K562 (cell line): ENCODE data around the gene CMTR1. TPM values are rescaled to one million over a fixed set of nuclear protein-coding genes. Genes with fewer than 3 reads are reported as not detected.

Experiments
- ATAC-seq: fragments of 200-7000 bp; cut with Tn5 transposase; 3 replicates; pipeline ENCODE4 v1.9.1; 2020; ENCODE audit warnings: moderate library complexity
- BruUV-seq: library from RNA; stranded (reverse); fragments of 400-500 nt; replicated peaks from 2 replicates; lab custom pipeline; 2021; lab: Mats Ljungman, UMichigan
- CTCF ChIA-PET: fragments of 300-600 bp; formaldehyde crosslinking; extraction: SDS; loops from one replicate; lab custom pipeline; 2021; ENCODE audit warnings: low intra/inter-chr PET ratio; lab: Yijun Ruan, JAX
- POLR2A ChIA-PET: fragments of 300-600, 350-650 bp; sonication (Branson Sonifier 250); formaldehyde crosslinking; extraction: SDS; loops from one replicate; lab custom pipeline; 2021; ENCODE audit warnings: antibody characterized with exemption, inconsistent platforms; lab: Yijun Ruan, JAX
- DNase-seq, 4 experiments: peaks; one replicate each; pipeline versions ENCODE4 v3.0.0 to v3.0.0-alpha.2; 2011 to 2018; ENCODE audit warnings: low spot score in 3 of 4, mixed read lengths in 3 of 4; ENCODE audit errors: extremely low read depth in 1 of 4
- FAIRE-seq: peaks from 2 replicates; lab custom pipeline; 2011; peaks lifted over from hg19 to GRCh38; lab: Jason Lieb, UNC
- H2AFZ ChIP-seq: 2 replicates; pipeline ENCODE4 v1.6.0; 2011; ENCODE audit warnings: low read depth, low read length, control low read depth, inconsistent platforms
- H3K27ac ChIP-seq: fragments of 200-600 bp; 3 replicates; pipeline ENCODE4 v1.8.0; 2011; ENCODE audit warnings: low read depth, mild to moderate bottlenecking, control low read depth, inconsistent platforms, low read length, moderate library complexity, mixed read lengths; ENCODE audit errors: extremely low read depth
- H3K27me3 ChIP-seq, 2 experiments: fragments of 300-600 bp in 1 of 2; 2 replicates in 1 of 2; 3 replicates in 1 of 2; pipeline versions ENCODE4 v1.6.0 to v1.8.0; 2011; ENCODE audit warnings: inconsistent platforms in 2 of 2, low read length in 2 of 2, mild to moderate bottlenecking in 1 of 2, mixed read lengths in 1 of 2, moderate library complexity in 1 of 2; ENCODE audit not compliant: control insufficient read depth in 2 of 2, insufficient read depth in 2 of 2
- H3K36me3 ChIP-seq: fragments of 300-600 bp; 3 replicates; pipeline ENCODE4 v1.8.0; 2011; ENCODE audit warnings: mild to moderate bottlenecking, low read length, inconsistent platforms; ENCODE audit not compliant: control insufficient read depth, insufficient read depth
- H3K4me1 ChIP-seq, 2 experiments: fragments of 200-600 bp in 1 of 2; replicated peaks in 1 of 2; 2 replicates in 1 of 2; 3 replicates in 1 of 2; pipeline versions ENCODE4 v1.5.1 to v1.8.0; 2011; ENCODE audit warnings: inconsistent platforms in 2 of 2, low read length in 2 of 2, mild to moderate bottlenecking in 1 of 2, mixed read lengths in 1 of 2, moderate library complexity in 1 of 2; ENCODE audit not compliant: control insufficient read depth in 2 of 2, insufficient read depth in 2 of 2
- H3K4me2 ChIP-seq: 2 replicates; pipeline ENCODE4 v1.6.1; 2011; ENCODE audit warnings: low read length, control low read depth, inconsistent platforms, mixed read lengths; ENCODE audit not compliant: insufficient read depth
- H3K4me3 ChIP-seq: fragments of 200-600 bp; sonication (generic), shearing (Covaris generic); 2 replicates; pipeline ENCODE4 v1.5.1; 2016; ENCODE audit warnings: control low read depth, inconsistent platforms
- H3K79me2 ChIP-seq: fragments of 200-600 bp; 3 replicates; pipeline ENCODE4 v1.8.0; 2011; ENCODE audit warnings: low read length, inconsistent platforms; ENCODE audit not compliant: control insufficient read depth, insufficient read depth
- H3K9ac ChIP-seq, 2 experiments: 2 replicates each; pipeline versions ENCODE4 v1.6.0 to v1.6.1; 2011; ENCODE audit warnings: low read depth in 2 of 2, low read length in 2 of 2, control low read depth in 1 of 2, inconsistent platforms in 1 of 2, mild to moderate bottlenecking in 1 of 2, mixed read lengths in 1 of 2; ENCODE audit not compliant: insufficient read depth in 1 of 2
- H3K9me1 ChIP-seq: one replicate; pipeline ENCODE4 v1.6.0; 2011; ENCODE audit warnings: inconsistent platforms, mild to moderate bottlenecking, low read length, moderate library complexity; ENCODE audit not compliant: control insufficient read depth, insufficient read depth
- H3K9me3 ChIP-seq: replicated peaks from 2 replicates; pipeline ENCODE4 v1.5.1; 2011; ENCODE audit warnings: low read depth, low read length, inconsistent platforms; ENCODE audit not compliant: control insufficient read depth, insufficient read depth
- H4K20me1 ChIP-seq: replicated peaks from 2 replicates; pipeline ENCODE4 v1.6.1; 2011; ENCODE audit warnings: low read length, inconsistent platforms, mixed read lengths; ENCODE audit not compliant: control insufficient read depth, insufficient read depth
- ATF3 ChIP-seq, 2 experiments: fragments of 450-650 bp in 1 of 2; sonication (generic) in 1 of 2; formaldehyde crosslinking in 1 of 2; IDR thresholded peaks in 1 of 2; conservative IDR thresholded peaks in 1 of 2; 2 replicates each; pipeline versions ENCODE4 v1.6.1 to v1.8.1; 2016 to 2023; ENCODE audit warnings: mild to moderate bottlenecking in 2 of 2, moderate library complexity in 2 of 2, inconsistent platforms in 1 of 2, missing genetic modification reagents in 1 of 2
- CBFA2T3 ChIP-seq: fragments of 450-650 bp; IDR thresholded peaks from 2 replicates; pipeline ENCODE4 v1.6.1; 2017
- CXXC5 ChIP-seq: fragments of 250-450 bp; sonication (Bioruptor Pico); IDR thresholded peaks from 2 replicates; pipeline ENCODE4 v1.8.0; 2022; ENCODE audit warnings: inconsistent platforms, mild to moderate bottlenecking, moderate library complexity
- DNMT1 ChIP-seq: fragments of 450-650 bp; IDR thresholded peaks from 2 replicates; pipeline ENCODE4 v1.6.1; 2016; ENCODE audit warnings: antibody characterized with exemption, mild to moderate bottlenecking
- DPF2 ChIP-seq: fragments of 450-650 bp; IDR thresholded peaks from 2 replicates; pipeline ENCODE4 v1.6.1; 2016
- HDAC2 ChIP-seq: fragments of 450-650 bp; IDR thresholded peaks from 2 replicates; pipeline ENCODE4 v1.6.1; 2016; ENCODE audit warnings: mild to moderate bottlenecking
- L3MBTL2 ChIP-seq: fragments of 450-650 bp; IDR thresholded peaks from 2 replicates; pipeline ENCODE4 v1.6.1; 2016; ENCODE audit warnings: mild to moderate bottlenecking, moderate library complexity
- MEIS2 ChIP-seq: fragments of 450-650 bp; IDR thresholded peaks from 2 replicates; pipeline ENCODE4 v1.6.1; 2014; ENCODE audit warnings: mild to moderate bottlenecking; ENCODE audit not compliant: partially characterized antibody
- PPARD ChIP-seq: fragments of 250-450 bp; sonication (Bioruptor Pico); IDR thresholded peaks from 2 replicates; pipeline ENCODE4 v1.8.0; 2022; ENCODE audit warnings: inconsistent platforms, mild to moderate bottlenecking, moderate library complexity
- RAD21 ChIP-seq, 2 experiments: fragments of 250-450 bp in 1 of 2; fragments of 450-650 bp in 1 of 2; sonication (Bioruptor Pico) in 1 of 2; formaldehyde crosslinking in 1 of 2; IDR thresholded peaks in 1 of 2; conservative IDR thresholded peaks in 1 of 2; 2 replicates each; pipeline versions ENCODE4 v1.4.0 to v1.8.0; 2020 to 2022; ENCODE audit warnings: mild to moderate bottlenecking in 2 of 2, moderate library complexity in 1 of 2
- RBM25 ChIP-seq: fragments of 200-400 bp; formaldehyde crosslinking; IDR thresholded peaks from 2 replicates; pipeline ENCODE4 v1.6.1; 2018; ENCODE audit warnings: low read length, low read depth, moderate library complexity; ENCODE audit not compliant: severe bottlenecking
- ZC3H4 ChIP-seq: sonication (generic); formaldehyde crosslinking; IDR thresholded peaks from 2 replicates; pipeline ENCODE4 v1.9.0; 2021; ENCODE audit warnings: missing genetic modification reagents, borderline replicate concordance
- ZEB2 ChIP-seq: fragments of 450-650 bp; IDR thresholded peaks from 2 replicates; pipeline ENCODE4 v1.6.1; 2016
- ZNF778 ChIP-seq: fragments of 450-650 bp; formaldehyde crosslinking; IDR thresholded peaks from 2 replicates; pipeline ENCODE4 v1.4.0; 2020; ENCODE audit warnings: mild to moderate bottlenecking, moderate library complexity
- WGBS: fragments of 100-300 bp; shearing (Covaris generic); methylation state at CpG from one replicate; pipeline ENCODE4 v1.1.6; 2016; ENCODE audit warnings: low coverage, mixed read lengths; ENCODE audit not compliant: insufficient coverage; ENCODE audit errors: missing lambda C conversion rate; 5-methylcytosine and 5-hydroxymethylcytosine counted together
- in situ Hi-C: fragments of 300-500 bp; cut with MboI; formaldehyde crosslinking; loops from 4 replicates; pipeline ENCODE4 v1.15.0; 2018; ENCODE audit warnings: inconsistent platforms, mixed read lengths
- intact Hi-C: fragments of 100-400 bp; cut with micrococcal nuclease; formaldehyde crosslinking; loops from 2 replicates; pipeline ENCODE4 v1.14.2; 2022
- polyA plus RNA-seq, 8 experiments: library from polyadenylated mRNA; depleted of rRNA in 4 of 8; stranded (reverse) in 5 of 8; unstranded in 3 of 8; fragments of >200 nt; fragmentation: Nextera tagmentation in 2 of 8; fragmentation: Illumina TruSeq in 1 of 8; extraction: Ambion mirVana in 2 of 8; extraction: Trizol in 1 of 8; gene quantifications; 2 replicates each; pipeline versions ENCODE4 v1.2.1 to v1.2.3, GENCODE V29; 2011 to 2014; ENCODE audit warnings: inconsistent platforms in 1 of 8, missing spikeins in 1 of 8
- total RNA-seq, 7 experiments: library from RNA; depleted of rRNA in 6 of 7; stranded (reverse); fragments of >200 nt in 6 of 7; fragmentation: Illumina TruSeq in 2 of 7; extraction: Trizol in 2 of 7; gene quantifications; 2 replicates each; pipeline versions ENCODE4 v1.2.1 to v1.2.3, GENCODE V29; 2011 to 2021; ENCODE audit warnings: low replicate concordance in 1 of 7

The CMTR1 gene
- total and polyA plus RNA-seq, 9 of the 15 experiments (the other 6 are each of a cell fraction or from before 2014, with no cell fraction given): 2.9 to 63.5 (median 49.5) TPM

GRCh38 chr6:37522836-37523235 is 89.8 kb downstream of the CMTR1 start:
- in situ Hi-C loops: no loop called here
- H3K4me1 ChIP-seq: no peaks in the 10 kb centered on the region
- H2AFZ ChIP-seq: no peak overlapping the region
- H3K79me2 ChIP-seq: no peaks in the 10 kb centered on the region
- no peak overlapping the region for H3K27ac ChIP-seq
- H3K4me3 ChIP-seq: no peak overlapping the region
- H3K4me2 ChIP-seq: no peak overlapping the region
- ChIA-PET POLR2A (no interaction called here), CTCF (no interaction called here)
- TF ChIP-seq DNMT1 (no peak), RBM25 (peak; percentile 57)
- no peaks in the 10 kb centered on the region for H3K9me3 ChIP-seq
- no peak for ATAC-seq
- no peak for DNase-seq
- intact Hi-C loops: no loop called here
- H3K9me1 ChIP-seq: no peaks in the 10 kb centered on the region
- no peaks in the 10 kb centered on the region for H3K36me3 ChIP-seq
- peaks cover 40 to 67% of the 10 kb centered on the region in 2 experiments for H3K27me3 ChIP-seq
- WGBS: 0% methylated on average over 3 of the region's 3 CpGs
- BruUV-seq: no TSS peak
- no peaks in the 10 kb centered on the region for H4K20me1 ChIP-seq
- no peak for FAIRE-seq
- no peak overlapping the region for H3K9ac ChIP-seq

- Histone ChIP-seq H3K9me3 (no peaks in the 10 kb centered on the region), H3K9ac (no peak overlapping the region), H3K9me1 (no peaks in the 10 kb centered on the region), H3K4me2 (no peak overlapping the region), H3K27ac (no peak overlapping the region), H2AFZ (no peak overlapping the region), H3K36me3 (no peaks in the 10 kb centered on the region), H4K20me1 (no peaks in the 10 kb centered on the region), H3K27me3 (peaks cover 36 to 65% of the 10 kb centered on the region in 2 experiments; a peak in 4 of 5 replicates), H3K4me3 (no peak overlapping the region), H3K4me1 (no peaks in the 10 kb centered on the region), H3K79me2 (no peaks in the 10 kb centered on the region)
- ATAC-seq: no peak
- WGBS: 1% methylated on average over 7 of the region's 7 CpGs
- intact Hi-C loops (no loop called here), in situ Hi-C loops (no loop called here)
- DNase-seq: no peak
- POLR2A ChIA-PET: no interaction called here
- FAIRE-seq: no peak
- BruUV-seq: no TSS peak
- CTCF ChIA-PET: no interaction called here
- TF ChIP-seq CXXC5 (no peak), ZEB2 (no peak), HDAC2 (no peak), ATF3 (IDR thresholded peaks at IDR 0.05) (no peak), ATF3 (CRISPR knock-in tag; conservative IDR thresholded peaks at IDR 0.05) (no peak), RAD21 (CRISPR knock-in tag; conservative IDR thresholded peaks at IDR 0.05 in 1 of 2, IDR thresholded peaks at IDR 0.05 in 1 of 2) (no peak), L3MBTL2 (no peak), DPF2 (no peak), ZNF778 (CRISPR knock-in tag) (no peak), PPARD (no peak), MEIS2 (no peak), CBFA2T3 (no peak), ZC3H4 (no peak)
These were observed 90.4 kb downstream of the CMTR1 start for GRCh38 chr6:37523412-37523811.
